Heart right ventricle (tissue), 16 donors: Measurements from ENCODE around the gene NARF. TPM values are rescaled to one million over a fixed set of nuclear protein-coding genes. Genes with fewer than 3 reads are reported as not detected.

Experiments
- ATAC-seq, 8 donors: fragments of 200-7000 bp; cut with Tn5 transposase; one replicate each; pipeline ENCODE4 v1.9.1; 2020; ENCODE audit warnings: mild to moderate bottlenecking in 8 of 8, moderate library complexity in 8 of 8, moderate number of reproducible peaks in 1 of 8
- DNase-seq, 2 donors: peaks; one replicate each; pipeline ENCODE4 v3.0.0-alpha.2; 2020
- H3K27ac ChIP-seq, 10 donors: fragments of 200-600 bp; sonication (generic) in 2 of 10; one replicate each; pipeline versions ENCODE4 v1.5.0 to v1.8.0; 2020 to 2022; ENCODE audit warnings: mild to moderate bottlenecking in 3 of 10
- H3K27me3 ChIP-seq, 7 donors: fragments of 200-600 bp; one replicate each; pipeline ENCODE4 v1.8.0; 2021 to 2022; ENCODE audit warnings: mild to moderate bottlenecking in 2 of 7
- H3K36me3 ChIP-seq, 9 donors: fragments of 200-600 bp; sonication (generic) in 1 of 9; one replicate each; pipeline versions ENCODE4 v1.5.0 to v1.8.0; 2020 to 2022; ENCODE audit warnings: mild to moderate bottlenecking in 2 of 9
- H3K4me1 ChIP-seq, 9 donors: fragments of 200-600 bp; sonication (generic) in 1 of 9; one replicate each; pipeline versions ENCODE4 v1.5.0 to v1.8.0; 2020 to 2022; ENCODE audit warnings: mild to moderate bottlenecking in 4 of 9
- H3K4me3 ChIP-seq, 10 donors: fragments of 200-600 bp; sonication (generic) in 2 of 10; one replicate each; pipeline versions ENCODE4 v1.5.0 to v1.8.0; 2020 to 2022; ENCODE audit warnings: mild to moderate bottlenecking in 7 of 10, moderate library complexity in 2 of 10
- H3K9me3 ChIP-seq, 11 donors: fragments of 200-600 bp in 10 of 11; sonication (generic) in 2 of 11; one replicate each; pipeline versions ENCODE4 v1.5.0 to v1.8.0; 2013 to 2022; ENCODE audit warnings: mild to moderate bottlenecking in 2 of 11, control low read depth in 1 of 11, moderate library complexity in 1 of 11
- WGBS, 2 donors: extraction: QIAGEN DNeasy Blood & Tissue Kit; methylation state at CpG; one replicate each; pipeline ENCODE4 v1.1.7; 2013; ENCODE audit warnings: inconsistent platforms in 1 of 2; 5-methylcytosine and 5-hydroxymethylcytosine counted together
- intact Hi-C, 10 donors: fragments of 100-400 bp; cut with DNase I; formaldehyde crosslinking; loops; one replicate each; pipeline versions ENCODE4 v1.11.1 to v1.14.2; 2022
- polyA plus RNA-seq, 2 donors: library from polyadenylated mRNA; stranded (reverse); fragments of 200-250 nt; gene quantifications; one replicate each; pipeline ENCODE4 v1.2.3, GENCODE V29; 2013
- total RNA-seq, 10 donors: library from RNA; stranded (reverse); fragmentation: NEBNext Ultra II Directional in 3 of 10; extraction: Animal tissue kit (Norgen Biotek cat#: 25700) in 3 of 10; gene quantifications; one replicate each; pipeline versions ENCODE4 v1.2.1 to v1.2.4, GENCODE V29; 2021 to 2023
- TF ChIP-seq, protein P1 (sequence below), 9 donors: fragments of 200-600 bp; sonication (generic) in 2 of 9; IDR thresholded peaks; one replicate each; pipeline versions ENCODE4 v1.5.0 to v1.8.0; 2021 to 2022; ENCODE audit warnings: antibody characterized with exemption in 9 of 9, mild to moderate bottlenecking in 5 of 9, moderate library complexity in 1 of 9
- donor health status: Arrhythmogenic right ventricular cardiomyopathy.
- donor health status: ischemic (EF 13 %, LVEDD 7.1; RV severe dilation, severe dysfunction).
- donor health status: healthy with polysubstance abuse.
- donor health status: DM: no; HTN: yes; CAD: no.
- donor health status: DM: no; HTN: no; CAD: no.
- donor health status: ischemic (EF 25% LVEDD 6.9; RV normal size, moderate dysfunction).
- donor health status: ischemic (EF 25% LVEDD 5.7; RV mildly dilated, moderate dysfunction).
- donor health status: healthy.
- donor health status: DM: yes; HTN: yes; CAD: no.
- donor health status: Ischemic cardiomyopathy.
- donor health status: ischemic (EF 35%, LVEDD 5.7; RV mildly dilated, moderate dysfunction).
- donor health status: nonischemic (EF 11% LVEDD 7.7; RV severe dilation, severe dysfunction).
- donor health status: DM: yes; HTN: yes; CAD: no.
- donor health status: PGD.
- donor health status: ischemic (EF 29% LVEDD 5.4; RV normal size, mild dysfunction).
- donor health status: nonischemic (EF 23%, LVEDD 6.1; RV moderate dilation, normal function).

NARF gene
- total and polyA plus RNA-seq, 12 donors, result 48.4 to 179 (median 64.5) TPM

DNA sequence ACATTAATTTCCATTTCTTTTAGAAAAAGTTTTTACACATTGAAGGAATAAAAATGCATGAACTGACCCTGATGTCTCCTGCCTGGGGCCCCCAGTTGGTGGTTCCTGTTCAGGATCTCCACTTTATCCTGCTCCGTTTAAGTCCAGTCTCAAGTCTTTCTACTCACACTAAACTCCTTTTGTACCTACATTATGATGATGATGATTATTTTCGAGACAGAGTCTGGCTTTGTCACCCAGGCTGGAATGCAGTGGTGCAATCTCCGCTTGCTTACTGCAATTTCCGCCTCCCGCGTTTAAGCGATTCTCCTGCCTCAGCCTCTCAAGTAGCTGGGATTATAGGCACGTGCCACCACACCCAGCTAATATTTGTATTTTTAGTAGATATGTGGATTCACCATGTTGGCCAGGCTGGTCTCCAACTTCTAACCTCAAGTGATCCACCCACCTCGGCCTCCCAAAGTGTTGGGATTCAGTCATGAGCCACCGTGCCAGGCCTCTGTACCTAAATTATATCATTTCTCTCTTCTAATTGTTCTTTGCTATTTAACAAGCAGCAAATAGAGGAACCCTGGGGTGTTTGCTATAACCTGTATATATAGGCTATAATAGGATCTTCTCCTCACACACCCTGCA lies 58.8 kb downstream of the NARF start:
- Histone ChIP-seq H3K27me3 (no peaks in the 10 kb centered on the region), H3K4me3 (no peak overlapping the region), H3K9me3 (no peaks in the 10 kb centered on the region), H3K27ac (no peak overlapping the region), H3K36me3 (no peaks in the 10 kb centered on the region), H3K4me1 (peaks cover 0 to 25% (median 20%) of the 10 kb centered on the region in 9 donors)
- no peak for DNase-seq
- 86 to 91% methylated on average over 10 of the region's 10 CpGs for WGBS, 2 donors
- intact Hi-C loops, result loop anchor here in 1 of 10 donors (5.0 kb wide), 1 partner anchor 35 kb away; no protein-coding TSS in a partner anchor
- no peak for ATAC-seq
- TF ChIP-seq, protein P1, sequence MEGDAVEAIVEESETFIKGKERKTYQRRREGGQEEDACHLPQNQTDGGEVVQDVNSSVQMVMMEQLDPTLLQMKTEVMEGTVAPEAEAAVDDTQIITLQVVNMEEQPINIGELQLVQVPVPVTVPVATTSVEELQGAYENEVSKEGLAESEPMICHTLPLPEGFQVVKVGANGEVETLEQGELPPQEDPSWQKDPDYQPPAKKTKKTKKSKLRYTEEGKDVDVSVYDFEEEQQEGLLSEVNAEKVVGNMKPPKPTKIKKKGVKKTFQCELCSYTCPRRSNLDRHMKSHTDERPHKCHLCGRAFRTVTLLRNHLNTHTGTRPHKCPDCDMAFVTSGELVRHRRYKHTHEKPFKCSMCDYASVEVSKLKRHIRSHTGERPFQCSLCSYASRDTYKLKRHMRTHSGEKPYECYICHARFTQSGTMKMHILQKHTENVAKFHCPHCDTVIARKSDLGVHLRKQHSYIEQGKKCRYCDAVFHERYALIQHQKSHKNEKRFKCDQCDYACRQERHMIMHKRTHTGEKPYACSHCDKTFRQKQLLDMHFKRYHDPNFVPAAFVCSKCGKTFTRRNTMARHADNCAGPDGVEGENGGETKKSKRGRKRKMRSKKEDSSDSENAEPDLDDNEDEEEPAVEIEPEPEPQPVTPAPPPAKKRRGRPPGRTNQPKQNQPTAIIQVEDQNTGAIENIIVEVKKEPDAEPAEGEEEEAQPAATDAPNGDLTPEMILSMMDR (IDR thresholded peaks at IDR 0.05), result no peak

DNA sequence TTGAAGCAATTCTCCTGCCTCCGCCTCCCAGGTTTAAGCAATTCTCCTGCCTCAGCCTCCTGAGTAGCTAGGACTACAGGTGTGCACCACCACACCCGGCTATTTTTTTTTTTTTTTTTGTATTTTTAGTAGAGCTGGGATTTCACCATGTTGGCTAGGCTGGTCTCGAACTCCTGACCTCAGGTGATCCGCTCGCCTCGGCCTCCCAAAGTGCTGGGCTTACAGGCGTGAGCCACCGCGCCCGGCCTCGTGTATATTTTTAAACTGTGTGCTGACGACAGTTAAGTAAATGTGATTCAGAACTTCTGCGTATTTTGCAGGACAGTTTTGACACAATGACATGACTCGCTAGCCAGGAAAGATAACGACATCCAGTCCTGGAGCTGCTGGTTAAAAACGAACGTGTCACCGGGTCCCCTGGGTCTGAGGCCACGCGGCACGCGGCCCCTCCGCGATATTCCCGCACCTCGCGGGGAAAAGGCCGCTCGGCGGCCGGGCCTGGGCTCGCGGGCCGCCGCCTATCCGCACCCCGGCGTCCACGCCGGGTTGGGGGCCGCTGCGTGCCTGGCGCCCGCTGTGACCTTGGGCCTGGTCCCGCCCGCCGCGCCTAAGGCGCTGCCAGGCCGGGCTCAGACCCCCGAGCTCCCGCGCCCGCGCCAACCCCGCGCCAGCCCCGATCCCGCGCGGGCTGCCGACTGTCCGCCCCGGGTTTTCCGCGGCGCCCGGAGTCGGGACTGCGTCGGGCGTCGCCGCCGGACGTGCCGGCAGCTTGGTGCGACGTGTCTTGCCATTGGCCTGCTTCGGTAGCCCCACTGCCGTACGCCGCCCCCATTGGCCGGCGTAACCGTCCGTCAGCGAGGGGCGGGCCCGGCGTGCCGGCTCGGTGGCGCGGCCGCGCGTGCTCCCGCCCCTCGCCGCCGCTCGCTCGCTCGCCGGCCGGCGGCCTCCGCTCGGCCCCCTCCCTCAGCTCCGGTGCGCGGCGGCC lies 60.6 kb downstream of the NARF start, which contains the start of gene FOXK2:
Gene FOXK2 (plus strand): TSS at position 907 of the 985 bp plus-strand sequence. CDS start 157 bp downstream, outside the sequence.
- ATAC-seq, result peak; percentile 95 to 100 (median 100)
- Histone ChIP-seq H3K9me3 (no peaks in the 10 kb centered on the region), H3K27ac (peak within 1 kb of the TSS; percentile 88 to 100 (median 98)), H3K27me3 (no peaks in the 10 kb centered on the region), H3K36me3 (no peaks in the 10 kb centered on the region), H3K4me1 (peaks cover 0 to 43% (median 32%) of the 10 kb centered on the region in 9 donors), H3K4me3 (peak within 1 kb of the TSS; percentile 61 to 96 (median 86))
- DNase-seq, result peak; percentile 91 to 94
- intact Hi-C loops, result loop anchor here in 1 of 10 donors (1.0 to 5.0 kb wide), 2 partner anchors 22 to 33 kb away; no protein-coding TSS in a partner anchor
- WGBS, 2 donors, result 3 to 4% methylated on average over 83 to 114 of the region's 114 CpGs
- TF ChIP-seq, protein P1 (IDR thresholded peaks at IDR 0.05), result no peak

GRCh38 chr17:82519971-82520903 lies 61.7 kb downstream of the NARF start:
- no peaks in the 10 kb centered on the region for H3K27me3 ChIP-seq
- ATAC-seq (peak in 2 of 8 donors; percentile 2 to 15), DNase-seq (peak; percentile 20 to 35)
- peaks cover 3 to 54% (median 44%) of the 10 kb centered on the region in 9 donors for H3K4me1 ChIP-seq
- no peaks in the 10 kb centered on the region for H3K9me3 ChIP-seq
- intact Hi-C loops, result loop anchor here in 1 of 10 donors (1.0 to 5.0 kb wide), 2 partner anchors 23 to 32 kb away; no protein-coding TSS in a partner anchor
- H3K36me3 ChIP-seq, result no peaks in the 10 kb centered on the region
- peak overlapping the region; percentile 61 to 96 (median 86) for H3K4me3 ChIP-seq
- peak overlapping the region; percentile 79 to 92 (median 86) for H3K27ac ChIP-seq
- TF ChIP-seq, protein P1 (IDR thresholded peaks at IDR 0.05), result no peak
- 0 to 1% methylated on average over 61 to 94 of the region's 94 CpGs for WGBS, 2 donors
